Measurements from ENCODE around the gene FAM114A1. TPM values are rescaled to one million over a fixed set of nuclear protein-coding genes. Genes with fewer than 3 reads are reported as not detected.
A peak's percentile ranks its signal among the peaks of the same experiment; 100 is the strongest.

Gene FAM114A1
- total and polyA plus RNA-seq, 7 experiments from 2014 or later, result 0.56 to 0.83 (median 0.64) TPM; not detected in 4

DNA sequence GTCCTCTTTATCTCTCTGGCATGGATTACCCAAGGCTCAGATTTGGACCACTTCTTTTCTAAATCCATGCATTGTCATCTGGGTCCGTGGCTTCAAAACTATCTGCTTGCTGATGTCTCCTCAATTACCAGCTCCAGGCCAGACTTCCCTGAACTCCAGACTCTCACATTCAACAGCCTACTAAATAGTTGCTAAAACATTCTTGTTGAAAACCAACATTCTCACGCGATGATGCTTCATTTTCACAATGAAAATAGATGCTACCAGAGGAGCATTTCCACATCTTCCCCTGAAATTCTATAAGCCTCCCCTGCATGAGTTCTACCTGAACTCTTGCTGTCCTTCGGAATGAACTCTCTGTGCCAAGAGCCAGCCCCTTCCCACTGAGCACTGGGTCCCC lies 5.8 kb upstream of the FAM114A1 start:
- Histone ChIP-seq H3K27me3 (ENCODE audit: control insufficient read depth in 2 of 2, insufficient read depth in 2 of 2, low read length in 2 of 2) (no peaks in the 10 kb centered on the region), H3K36me3 (ENCODE audit: control insufficient read depth in 2 of 3, insufficient read depth in 3 of 3, low read length in 3 of 3) (no peaks in the 10 kb centered on the region), H3K27ac (ENCODE audit: low read depth, low read length) (no peak overlapping the region), H3K4me1 (ENCODE audit: control insufficient read depth in 2 of 2, insufficient read depth in 2 of 2, low read length in 2 of 2) (peaks cover 0 to 20% of the 10 kb centered on the region in 2 donors), H3K9me3 (ENCODE audit: control insufficient read depth in 2 of 3, low read length in 3 of 3) (no peaks in the 10 kb centered on the region), H3K4me3 (ENCODE audit: low read length) (no peak overlapping the region)
- no peak for DNase-seq
- Mint-ChIP-seq H3K36me3 (peaks cover 0 to 2% (median 0%) of the 10 kb centered on the region in 5 donors), H3K4me1 (peaks cover 26 to 48% (median 41%) of the 10 kb centered on the region in 7 donors), H3K27ac (peak overlapping the region in 3 of 9 donors; percentile 3 to 51 (median 50)), H3K9me3 (peaks cover 0 to 3% (median 0%) of the 10 kb centered on the region in 11 donors), H3K4me3 (peak overlapping the region in 1 of 10 donors; percentile 30), H3K27me3 (peaks cover 0 to 24% (median 8%) of the 10 kb centered on the region in 5 donors)
- intact Hi-C loops (cut with micrococcal nuclease), result loop anchor here (1.0 kb wide), 1 partner anchor 102 kb away; no protein-coding TSS in a partner anchor
- CTCF ChIA-PET, result interaction anchor here (0.5 to 4.3 kb wide), 5 partner anchors 75 to 126 kb away, joined by 3 to 47 read pairs (median 4); partner anchors contain the start of gene TLR10
- no peak for ATAC-seq
- POLR2A ChIA-PET, result no interaction called here

DNA sequence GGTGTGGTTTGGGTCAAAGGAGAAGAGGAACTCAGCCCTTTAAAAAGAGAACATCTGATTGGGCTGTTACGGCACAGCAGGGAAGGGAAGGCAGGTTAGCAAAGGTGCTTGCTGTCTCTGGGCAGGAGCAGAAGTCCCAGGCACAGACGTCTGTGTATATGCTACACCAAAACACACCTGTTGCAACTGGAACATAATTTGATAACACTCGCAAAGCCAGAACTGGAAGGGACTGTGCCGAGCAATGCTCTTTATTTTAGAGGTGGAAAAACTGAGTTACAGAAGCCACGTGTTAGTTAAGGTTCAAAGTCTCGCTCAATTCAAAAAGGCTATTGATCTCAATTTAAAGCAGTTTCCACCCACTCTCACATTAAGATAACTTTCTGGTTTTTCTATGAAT lies 2.2 kb upstream of the FAM114A1 start:
- no peaks in the 10 kb centered on the region for H3K36me3 ChIP-seq (ENCODE audit: control insufficient read depth in 2 of 3, insufficient read depth in 3 of 3, low read length in 3 of 3)
- Mint-ChIP-seq H3K4me1 (peaks cover 18 to 38% (median 31%) of the 10 kb centered on the region in 7 donors), H3K36me3 (peaks cover 0 to 2% (median 0%) of the 10 kb centered on the region in 5 donors), H3K9me3 (peaks cover 0 to 7% (median 0%) of the 10 kb centered on the region in 11 donors), H3K4me3 (peak overlapping the region in 7 of 10 donors; percentile 1 to 55 (median 17)), H3K27me3 (peaks cover 0 to 34% (median 17%) of the 10 kb centered on the region in 5 donors), H3K27ac (peak overlapping the region in 3 of 9 donors; percentile 12 to 43 (median 23))
- intact Hi-C loops (cut with micrococcal nuclease), result no loop called here
- POLR2A ChIA-PET, result no interaction called here
- no peaks in the 10 kb centered on the region for H3K27me3 ChIP-seq (ENCODE audit: control insufficient read depth in 2 of 2, insufficient read depth in 2 of 2, low read length in 2 of 2)
- H3K9me3 ChIP-seq (ENCODE audit: control insufficient read depth in 2 of 3, low read length in 3 of 3), result no peaks in the 10 kb centered on the region
- H3K27ac ChIP-seq (ENCODE audit: low read depth, low read length), result no peak overlapping the region
- CTCF ChIA-PET, result interaction anchor here (0.7 to 1.4 kb wide), 2 partner anchors 106 to 810 kb away, joined by 4 to 5 read pairs; no protein-coding TSS in a partner anchor
- no peak for ATAC-seq
- no peaks in the 10 kb centered on the region for H3K4me1 ChIP-seq (ENCODE audit: control insufficient read depth in 2 of 2, insufficient read depth in 2 of 2, low read length in 2 of 2)
- H3K4me3 ChIP-seq (ENCODE audit: low read length), result no peak overlapping the region
- DNase-seq, result no peak

DNA sequence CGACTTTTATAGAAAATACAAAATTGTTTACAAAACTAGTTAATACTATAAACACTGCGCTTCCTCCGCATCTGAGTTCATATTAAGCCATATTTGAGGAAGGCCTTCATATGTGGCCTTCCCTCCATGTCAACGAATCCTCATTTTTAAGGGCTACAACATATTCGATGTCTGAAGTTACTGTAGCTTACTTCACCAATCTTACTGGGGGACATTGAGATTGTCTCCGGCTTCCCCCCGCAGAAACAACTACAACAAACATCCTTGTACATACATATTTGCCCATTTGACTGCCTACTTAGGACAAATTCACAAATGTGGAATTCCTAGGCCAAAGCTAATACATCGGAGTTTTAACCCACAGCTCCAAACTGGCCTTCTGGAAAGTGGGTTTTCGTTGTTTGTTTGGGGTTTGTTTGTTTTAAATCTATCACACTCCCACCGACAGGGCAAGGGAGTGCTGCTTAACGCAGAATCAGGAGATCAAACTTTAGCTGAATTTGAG lies 581 bp upstream of the FAM114A1 start:
- peak overlapping the region; percentile 68 to 83 (median 76) for H3K4me3 Mint-ChIP-seq
- ATAC-seq (no peak), DNase-seq (no peak)
- peaks cover 0 to 25% (median 17%) of the 10 kb centered on the region in 5 donors for H3K27me3 Mint-ChIP-seq
- intact Hi-C loops (cut with micrococcal nuclease), result no loop called here
- Histone ChIP-seq H3K4me1 (ENCODE audit: control insufficient read depth in 2 of 2, insufficient read depth in 2 of 2, low read length in 2 of 2) (no peaks in the 10 kb centered on the region), H3K27me3 (ENCODE audit: control insufficient read depth in 2 of 2, insufficient read depth in 2 of 2, low read length in 2 of 2) (no peaks in the 10 kb centered on the region), H3K36me3 (ENCODE audit: control insufficient read depth in 2 of 3, insufficient read depth in 3 of 3, low read length in 3 of 3) (no peaks in the 10 kb centered on the region), H3K9me3 (ENCODE audit: control insufficient read depth in 2 of 3, low read length in 3 of 3) (no peaks in the 10 kb centered on the region), H3K4me3 (ENCODE audit: low read length) (peak overlapping the region; percentile 14), H3K27ac (ENCODE audit: low read depth, low read length) (no peak overlapping the region)
- peaks cover 0 to 5% (median 0%) of the 10 kb centered on the region in 11 donors for H3K9me3 Mint-ChIP-seq
- ChIA-PET POLR2A (no interaction called here), CTCF (no interaction called here)
- peak overlapping the region in 1 of 9 donors; percentile 40 for H3K27ac Mint-ChIP-seq
- peaks cover 11 to 24% (median 22%) of the 10 kb centered on the region in 7 donors for H3K4me1 Mint-ChIP-seq
- H3K36me3 Mint-ChIP-seq, result peaks cover 0 to 2% (median 0%) of the 10 kb centered on the region in 5 donors

DNA sequence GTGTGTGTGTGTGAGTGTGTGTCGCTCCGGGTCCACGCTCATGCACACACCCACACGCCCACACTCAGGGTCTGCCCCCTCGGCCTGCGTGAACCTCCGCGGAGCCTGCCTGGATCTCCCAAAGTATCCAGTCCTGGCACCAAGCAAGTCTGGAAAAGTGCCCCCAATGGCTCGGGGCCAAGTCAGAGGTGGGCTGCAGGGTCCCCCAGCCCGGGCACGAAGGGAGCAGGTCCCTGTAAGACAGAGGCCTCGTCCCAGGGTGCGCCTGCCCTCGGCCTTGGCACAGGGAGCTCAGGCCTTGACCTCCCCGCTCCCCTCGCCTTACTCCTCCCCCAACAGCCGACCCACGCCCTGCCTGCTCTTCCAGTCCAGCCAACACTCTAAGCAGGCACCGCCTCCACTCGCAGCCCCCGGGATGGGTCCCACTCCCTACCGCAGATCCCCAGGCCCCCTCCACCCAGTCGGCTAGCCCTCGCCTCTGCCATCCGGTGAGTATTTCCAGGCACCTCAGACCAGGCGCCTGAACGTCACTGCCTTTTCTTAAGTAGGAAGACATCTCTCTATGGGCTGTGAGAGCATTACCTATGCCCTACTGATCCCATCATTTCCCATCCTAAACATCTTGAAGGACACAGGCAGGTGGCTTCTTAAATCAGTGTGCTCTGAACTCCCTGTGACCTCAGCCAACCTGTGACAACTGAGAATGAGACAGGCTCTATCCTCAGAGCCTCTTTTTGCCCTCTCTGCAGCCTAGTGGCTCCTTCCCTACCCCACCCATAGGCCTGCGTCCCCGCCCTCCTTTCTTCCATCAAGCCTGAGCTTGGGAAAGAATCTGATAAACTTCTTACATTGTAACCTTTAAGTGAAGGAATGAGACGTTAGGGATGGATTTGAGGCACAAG lies 704 bp downstream of the FAM114A1 start:
- ChIA-PET POLR2A (no interaction called here), CTCF (no interaction called here)
- ATAC-seq (no peak), DNase-seq (no peak)
- Histone ChIP-seq H3K4me3 (ENCODE audit: low read length) (no peak overlapping the region), H3K36me3 (ENCODE audit: control insufficient read depth in 2 of 3, insufficient read depth in 3 of 3, low read length in 3 of 3) (no peaks in the 10 kb centered on the region), H3K27me3 (ENCODE audit: control insufficient read depth in 2 of 2, insufficient read depth in 2 of 2, low read length in 2 of 2) (no peaks in the 10 kb centered on the region), H3K27ac (ENCODE audit: low read depth, low read length) (no peak overlapping the region), H3K4me1 (ENCODE audit: control insufficient read depth in 2 of 2, insufficient read depth in 2 of 2, low read length in 2 of 2) (no peaks in the 10 kb centered on the region), H3K9me3 (ENCODE audit: control insufficient read depth in 2 of 3, low read length in 3 of 3) (no peaks in the 10 kb centered on the region)
- intact Hi-C loops (cut with micrococcal nuclease), result no loop called here
- Mint-ChIP-seq H3K4me1 (peaks cover 7 to 24% (median 20%) of the 10 kb centered on the region in 7 donors), H3K4me3 (peak overlapping the region; percentile 58 to 88 (median 76)), H3K27me3 (peaks cover 0 to 25% (median 17%) of the 10 kb centered on the region in 5 donors), H3K36me3 (peaks cover 0 to 2% (median 0%) of the 10 kb centered on the region in 5 donors), H3K27ac (peak overlapping the region in 4 of 9 donors; percentile 8 to 67 (median 23)), H3K9me3 (peaks cover 0 to 5% (median 0%) of the 10 kb centered on the region in 11 donors)

DNA sequence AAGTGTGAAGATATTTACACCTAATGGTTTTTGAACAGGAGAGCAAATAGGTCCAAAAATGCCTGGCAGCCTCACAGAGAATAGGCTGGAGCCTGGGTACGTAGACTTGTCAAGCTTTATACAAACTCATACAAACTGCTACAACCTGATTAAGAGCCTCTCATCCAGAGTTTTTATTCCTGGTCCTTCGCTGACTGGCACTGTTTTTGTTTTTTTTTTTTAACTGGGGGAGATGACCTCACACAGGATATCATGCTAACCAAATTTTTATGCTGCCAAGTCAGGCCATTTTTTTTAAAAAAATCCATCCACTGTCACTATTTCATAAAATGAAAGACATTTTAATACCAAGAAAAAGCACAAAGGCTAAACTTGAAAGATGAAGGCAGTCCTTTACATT lies 1.9 kb downstream of the FAM114A1 start:
- CTCF ChIA-PET, result interaction anchor here (0.6 kb wide), 1 partner anchor 747 kb away, joined by 3 read pairs; no protein-coding TSS in a partner anchor

DNA sequence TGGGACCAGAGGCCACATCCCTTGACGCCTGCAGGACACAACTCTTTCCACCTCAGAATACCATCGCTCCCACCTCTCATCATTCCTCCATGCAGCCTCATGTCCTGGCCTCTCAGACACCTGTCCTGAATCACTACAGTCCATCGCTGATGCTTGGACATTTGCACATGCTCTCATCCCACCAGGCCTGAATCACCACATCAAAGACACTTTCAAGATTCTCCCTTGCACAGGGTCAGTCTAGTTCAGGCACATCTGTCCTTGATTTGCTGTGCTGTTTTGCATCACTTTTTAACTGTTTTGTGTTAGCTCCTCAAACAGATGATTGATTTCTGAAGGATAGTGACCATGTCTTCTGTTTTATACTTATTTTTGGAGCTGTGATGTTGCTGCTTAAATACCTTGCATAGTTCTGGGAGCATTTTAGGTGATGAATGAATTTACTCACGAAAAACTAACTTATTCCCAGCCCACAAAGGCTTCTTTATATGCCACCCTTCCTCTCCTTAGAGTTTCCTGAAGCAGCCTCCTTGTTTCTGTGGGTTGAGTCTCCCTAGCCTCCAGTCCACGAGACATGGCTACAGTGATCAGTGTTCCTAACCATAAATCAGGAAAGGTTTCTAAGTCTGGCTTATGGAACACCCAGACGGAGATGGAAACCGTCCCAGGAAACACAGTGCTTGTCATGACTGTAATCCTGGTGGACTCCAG lies 2.6 kb downstream of the FAM114A1 start:
- no peak overlapping the region for H3K4me3 ChIP-seq (ENCODE audit: low read length)
- POLR2A ChIA-PET, result no interaction called here
- intact Hi-C loops (cut with micrococcal nuclease), result no loop called here
- H3K27me3 ChIP-seq (ENCODE audit: control insufficient read depth in 2 of 2, insufficient read depth in 2 of 2, low read length in 2 of 2), result no peaks in the 10 kb centered on the region
- Mint-ChIP-seq H3K4me1 (peaks cover 5 to 22% (median 19%) of the 10 kb centered on the region in 7 donors), H3K4me3 (peak overlapping the region in 1 of 10 donors; percentile 43), H3K9me3 (peaks cover 0 to 4% (median 0%) of the 10 kb centered on the region in 11 donors), H3K27ac (no peak overlapping the region), H3K27me3 (peaks cover 0 to 30% (median 16%) of the 10 kb centered on the region in 5 donors), H3K36me3 (no peaks in the 10 kb centered on the region)
- no peaks in the 10 kb centered on the region for H3K4me1 ChIP-seq (ENCODE audit: control insufficient read depth in 2 of 2, insufficient read depth in 2 of 2, low read length in 2 of 2)
- ATAC-seq (no peak), DNase-seq (no peak)
- CTCF ChIA-PET, result interaction anchor here (0.7 kb wide), 1 partner anchor 19 kb away, joined by 5 read pairs; no protein-coding TSS in a partner anchor
- no peaks in the 10 kb centered on the region for H3K9me3 ChIP-seq (ENCODE audit: control insufficient read depth in 2 of 3, low read length in 3 of 3)
- no peaks in the 10 kb centered on the region for H3K36me3 ChIP-seq (ENCODE audit: control insufficient read depth in 2 of 3, insufficient read depth in 3 of 3, low read length in 3 of 3)
- no peak overlapping the region for H3K27ac ChIP-seq (ENCODE audit: low read depth, low read length)

More for the DNA sequence above, 1.9 kb downstream of the FAM114A1 start:
- Mint-ChIP-seq H3K9me3 (peaks cover 0 to 5% (median 0%) of the 10 kb centered on the region in 11 donors), H3K4me3 (peak overlapping the region in 2 of 10 donors; percentile 9 to 66), H3K36me3 (no peaks in the 10 kb centered on the region), H3K27me3 (peaks cover 0 to 25% (median 16%) of the 10 kb centered on the region in 5 donors), H3K4me1 (peaks cover 5 to 24% (median 20%) of the 10 kb centered on the region in 7 donors), H3K27ac (no peak overlapping the region)
- POLR2A ChIA-PET, result no interaction called here
- ATAC-seq (no peak), DNase-seq (no peak)
- H3K27me3 ChIP-seq (ENCODE audit: control insufficient read depth in 2 of 2, insufficient read depth in 2 of 2, low read length in 2 of 2), result no peaks in the 10 kb centered on the region
- no peak overlapping the region for H3K4me3 ChIP-seq (ENCODE audit: low read length)
- intact Hi-C loops (cut with micrococcal nuclease), result no loop called here
- no peaks in the 10 kb centered on the region for H3K36me3 ChIP-seq (ENCODE audit: control insufficient read depth in 2 of 3, insufficient read depth in 3 of 3, low read length in 3 of 3)
- H3K27ac ChIP-seq (ENCODE audit: low read depth, low read length), result no peak overlapping the region
- no peaks in the 10 kb centered on the region for H3K4me1 ChIP-seq (ENCODE audit: control insufficient read depth in 2 of 2, insufficient read depth in 2 of 2, low read length in 2 of 2)
- H3K9me3 ChIP-seq (ENCODE audit: control insufficient read depth in 2 of 3, low read length in 3 of 3), result no peaks in the 10 kb centered on the region

Measured in naive thymus-derived CD4-positive, alpha-beta T cell (primary cell).